ENCODE measurements around the gene FEM1B.

FEM1B gene

DNA sequence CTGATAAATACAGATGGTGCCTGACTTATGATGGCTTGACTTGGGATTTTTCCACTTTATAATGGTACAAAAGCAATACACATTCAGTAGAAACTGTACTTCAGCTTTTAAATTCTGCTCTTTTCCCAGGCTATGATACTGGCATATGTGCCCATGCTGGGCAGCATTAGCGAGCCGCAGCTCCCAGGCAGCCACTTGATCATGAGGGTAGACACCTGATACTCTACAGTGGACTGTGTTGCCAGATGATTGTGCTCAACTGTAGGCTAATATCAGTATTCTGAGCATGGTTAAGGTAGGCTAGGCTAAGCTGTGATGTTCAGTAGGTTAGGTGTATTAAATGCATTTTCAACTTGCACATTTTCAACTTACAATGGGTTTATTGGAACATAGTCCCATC, 17.7 kb upstream of the FEM1B start:
- no peak for DNase-seq (ENCODE audit: low spot score)

DNA sequence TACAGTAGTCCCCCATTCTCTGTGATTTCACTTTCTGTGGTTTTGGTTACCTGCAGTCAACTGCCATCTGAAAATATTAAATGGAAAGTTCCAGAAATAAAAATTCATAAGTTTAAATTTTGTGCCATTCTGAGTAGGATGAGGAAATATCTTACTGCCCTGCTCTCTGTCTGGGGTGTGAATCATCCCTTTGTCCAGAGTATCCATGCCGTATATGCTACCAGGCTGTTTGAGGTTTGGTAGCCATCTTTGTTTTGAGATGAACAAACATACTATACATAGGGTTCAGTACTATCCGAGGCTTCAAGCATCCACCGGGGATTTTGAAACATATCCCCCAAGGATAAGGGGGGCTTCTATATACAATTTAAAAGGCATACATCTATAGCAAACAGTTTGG, 16.3 kb upstream of the FEM1B start:
- no peak for DNase-seq (ENCODE audit: low spot score)

DNA sequence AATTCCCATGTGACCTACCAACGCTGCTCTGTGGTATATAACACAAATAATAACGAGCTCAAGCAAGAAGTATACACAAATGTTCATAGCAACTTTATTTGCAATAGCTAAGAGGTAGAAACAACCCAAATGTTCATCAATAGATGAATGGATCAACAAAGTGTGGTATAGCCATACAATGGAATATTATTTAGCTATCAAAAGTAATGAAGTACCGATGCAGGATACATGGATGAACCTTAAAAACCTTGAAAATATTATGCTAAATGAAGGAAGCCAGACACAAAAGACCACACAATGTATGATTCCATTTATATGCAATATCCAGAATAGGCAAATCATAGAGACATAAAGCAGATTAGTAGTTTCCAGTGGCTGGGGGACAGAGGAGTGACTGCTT, 15.6 kb upstream of the FEM1B start:
- no peak for DNase-seq (ENCODE audit: low spot score)

DNA sequence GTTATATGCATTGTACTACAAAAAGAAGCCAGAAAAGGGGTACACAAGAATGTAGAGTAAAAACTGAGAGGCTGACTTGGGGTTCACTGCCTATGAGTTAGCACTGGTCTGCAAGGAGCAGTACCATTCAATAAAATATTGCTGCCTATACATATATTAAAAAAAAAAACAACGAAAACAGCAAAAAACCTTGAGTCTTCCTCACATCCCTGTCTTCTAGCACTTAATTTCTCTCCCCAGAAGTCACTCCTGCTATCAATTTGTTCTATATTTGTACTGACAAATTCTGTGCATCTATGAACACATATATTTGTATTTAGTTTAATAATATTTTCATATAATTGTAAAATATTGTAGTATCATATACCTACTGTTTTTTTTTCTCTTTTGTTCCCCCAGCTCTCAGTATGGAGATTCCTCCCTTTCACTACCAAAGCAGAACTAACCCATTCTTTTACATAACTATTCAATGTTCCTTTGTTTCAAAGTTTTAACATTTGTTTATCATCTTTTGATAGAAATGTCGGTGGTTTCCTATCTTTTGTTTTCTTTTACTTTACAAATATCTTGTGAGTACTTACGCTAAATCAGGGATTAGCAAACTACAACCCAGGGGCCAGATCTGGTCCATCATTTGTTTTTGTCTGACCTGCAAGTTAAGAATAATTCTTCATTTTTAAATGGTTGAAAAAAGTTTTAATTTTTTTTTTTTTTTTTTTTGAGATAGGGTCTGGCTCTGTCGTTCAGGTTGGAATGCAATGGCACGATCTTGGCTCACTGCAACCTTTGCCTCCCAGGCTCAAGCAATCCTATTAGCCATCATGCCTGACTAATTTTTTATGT, 14.8 kb upstream of the FEM1B start:
- no peak for DNase-seq (ENCODE audit: low spot score)

DNA sequence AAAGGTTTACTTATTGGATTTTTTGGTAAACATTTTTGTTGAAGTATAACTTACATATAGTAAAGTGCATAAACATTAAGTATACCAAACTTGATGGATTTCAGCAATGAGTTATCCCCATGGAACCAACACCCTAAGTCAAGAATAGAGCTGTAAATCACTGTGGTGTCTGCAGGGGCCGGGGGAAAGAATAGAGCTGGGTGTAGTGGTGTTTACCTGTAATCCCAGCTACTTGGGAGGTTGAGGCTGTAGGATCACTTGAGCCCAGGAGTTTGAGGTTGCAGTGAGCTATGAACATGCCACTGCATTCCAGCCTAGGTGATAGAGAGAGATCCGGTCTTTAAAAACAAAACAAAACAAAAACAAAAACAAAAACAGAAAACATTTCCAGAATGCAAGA, 13.3 kb upstream of the FEM1B start:
- DNase-seq (ENCODE audit: low spot score), result no peak

DNA sequence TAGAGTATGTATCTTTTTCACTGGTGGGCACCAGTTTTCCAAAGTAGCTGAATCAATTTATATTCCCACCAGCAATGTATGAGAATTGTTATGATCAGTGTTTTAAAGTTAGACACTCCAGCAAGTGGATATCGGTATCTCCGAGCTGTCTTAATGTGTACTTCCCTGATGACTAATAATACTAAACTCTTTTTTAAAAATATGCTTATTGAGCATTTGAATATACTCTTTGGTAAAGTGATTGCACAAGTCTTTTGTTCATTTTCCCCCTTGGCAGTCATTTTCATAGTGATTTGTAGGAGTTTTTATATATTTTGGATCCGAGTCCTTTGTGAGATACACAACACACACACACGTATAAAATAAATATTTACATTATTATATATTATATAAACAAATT, 12.5 kb upstream of the FEM1B start:
- no peak for DNase-seq (ENCODE audit: low spot score)

DNA sequence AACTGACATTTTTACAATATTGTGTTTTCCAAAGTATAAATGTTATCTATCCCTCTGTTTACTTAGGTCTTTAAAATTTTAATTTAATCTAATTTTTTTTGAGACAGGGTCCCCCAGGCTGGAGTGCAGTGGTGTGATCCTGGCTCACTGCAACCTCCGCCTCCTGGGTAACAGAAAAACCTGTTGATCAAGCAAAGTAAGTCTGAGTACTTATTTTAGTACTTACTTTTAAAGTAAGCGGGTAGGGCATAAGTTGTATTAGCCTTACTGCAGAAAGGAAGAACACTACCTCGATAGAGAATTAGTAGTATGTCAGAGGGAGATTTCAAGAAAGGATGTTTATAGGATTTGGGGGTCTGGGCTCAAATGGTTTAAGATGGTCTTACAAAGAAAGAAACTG, 11.9 kb upstream of the FEM1B start:
- no peak for DNase-seq (ENCODE audit: low spot score)

DNA sequence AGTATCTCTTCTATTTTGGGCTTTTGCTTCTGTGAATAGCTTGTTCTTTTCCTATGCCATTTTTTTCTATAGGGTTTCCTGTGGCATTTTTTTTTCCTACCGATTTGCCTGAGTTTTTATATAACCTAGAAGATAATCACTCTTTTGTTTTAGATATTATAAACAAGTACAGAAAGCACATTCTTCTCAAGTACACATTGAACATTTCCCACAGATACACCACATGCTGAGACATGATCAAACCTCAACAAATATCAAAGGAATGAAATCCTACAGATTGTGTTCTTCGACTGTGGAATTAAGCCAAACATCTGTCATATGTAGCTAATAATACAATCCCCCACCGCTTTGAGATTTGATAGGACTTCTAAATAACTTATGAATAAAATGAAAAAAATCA, 9.1 kb upstream of the FEM1B start:
- DNase-seq (ENCODE audit: low spot score), result peak; percentile 32

DNA sequence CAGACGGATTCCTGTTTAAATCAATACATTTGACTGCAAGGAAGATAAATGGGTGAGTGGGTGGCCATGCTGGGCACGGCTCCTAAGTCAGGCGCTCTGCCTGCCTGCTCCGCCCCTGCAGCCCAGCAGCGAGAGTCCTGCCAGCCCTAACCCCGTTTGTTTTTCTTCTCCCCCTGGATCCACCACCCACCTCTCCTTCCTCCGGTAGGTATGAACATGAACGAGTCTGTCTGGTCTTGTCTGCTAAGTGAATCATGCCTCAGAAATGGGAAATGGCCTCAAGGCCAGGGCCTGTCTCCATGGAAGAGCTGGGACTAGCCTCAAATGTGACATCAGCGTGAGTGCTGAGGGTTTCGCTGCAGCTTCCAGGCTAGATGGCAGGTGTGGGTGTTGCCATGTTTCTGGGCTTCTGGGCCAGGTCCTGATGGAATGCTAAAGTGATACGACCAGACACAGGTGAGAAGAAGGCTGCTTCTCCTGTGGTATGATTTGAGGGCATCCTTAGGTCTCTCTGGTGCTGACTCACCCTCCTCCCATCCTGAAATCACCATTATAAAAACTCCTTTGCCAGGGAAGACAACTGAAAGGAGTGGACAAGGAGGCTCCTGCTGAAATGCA, 5.6 kb upstream of the FEM1B start:
- DNase-seq (ENCODE audit: low spot score), result no peak

DNA sequence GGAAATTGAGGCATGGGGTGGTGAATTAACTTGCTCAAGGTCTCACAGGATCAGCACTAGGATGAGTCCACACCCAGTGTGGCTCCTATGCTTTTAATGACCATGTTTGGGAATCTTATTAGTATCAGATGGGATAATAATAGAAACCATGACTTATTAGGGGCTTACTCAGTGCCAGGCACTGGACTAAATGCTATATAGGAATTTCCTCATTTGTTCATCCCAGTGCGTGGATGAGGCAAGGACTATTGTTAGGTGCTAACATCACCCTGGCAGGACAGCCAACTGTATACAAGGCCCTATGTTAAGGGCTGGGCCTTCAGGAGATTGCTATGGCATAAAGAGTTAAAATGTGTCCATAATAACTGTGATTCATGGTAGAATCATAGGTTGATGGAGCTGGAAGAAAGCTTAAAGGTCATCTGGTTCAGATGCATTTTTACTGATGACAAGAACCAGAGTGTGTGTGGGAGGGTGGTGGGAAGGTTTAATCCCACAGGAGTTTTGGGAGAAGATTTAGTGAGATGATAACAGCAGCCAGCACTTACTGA, 4.7 kb upstream of the FEM1B start:
- DNase-seq (ENCODE audit: low spot score), result no peak

DNA sequence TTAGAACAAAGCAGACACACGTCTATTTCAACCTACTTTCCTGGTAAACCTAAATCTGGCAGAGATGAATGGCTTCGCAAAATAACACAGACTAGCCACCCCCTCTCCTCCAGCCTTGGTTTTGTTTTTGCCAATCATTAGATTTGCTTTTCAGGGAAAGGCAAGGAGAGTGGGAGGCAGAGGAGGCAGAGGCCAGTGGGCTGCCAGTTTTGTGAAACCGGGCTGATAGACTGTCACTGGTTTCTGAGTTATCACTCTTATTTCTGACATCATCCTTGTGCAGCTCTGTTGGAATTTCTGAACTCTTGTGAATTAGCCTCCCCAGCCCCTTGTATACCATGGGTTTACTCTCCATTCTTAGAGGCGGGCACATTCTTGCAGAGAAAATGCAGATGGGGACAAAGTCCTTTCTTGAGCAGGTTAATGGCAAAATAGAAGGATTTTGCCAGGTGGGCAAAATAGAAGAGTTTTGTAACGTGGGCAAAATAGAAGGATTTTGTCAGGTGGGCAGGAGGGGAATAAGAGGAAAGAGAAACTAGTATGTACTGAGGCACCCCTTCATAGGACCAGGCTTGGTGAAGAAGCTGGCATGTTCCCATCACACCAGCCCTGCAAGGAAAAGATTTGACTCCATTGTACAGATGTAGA, 3.2 kb upstream of the FEM1B start:
- DNase-seq (ENCODE audit: low spot score), result no peak

DNA sequence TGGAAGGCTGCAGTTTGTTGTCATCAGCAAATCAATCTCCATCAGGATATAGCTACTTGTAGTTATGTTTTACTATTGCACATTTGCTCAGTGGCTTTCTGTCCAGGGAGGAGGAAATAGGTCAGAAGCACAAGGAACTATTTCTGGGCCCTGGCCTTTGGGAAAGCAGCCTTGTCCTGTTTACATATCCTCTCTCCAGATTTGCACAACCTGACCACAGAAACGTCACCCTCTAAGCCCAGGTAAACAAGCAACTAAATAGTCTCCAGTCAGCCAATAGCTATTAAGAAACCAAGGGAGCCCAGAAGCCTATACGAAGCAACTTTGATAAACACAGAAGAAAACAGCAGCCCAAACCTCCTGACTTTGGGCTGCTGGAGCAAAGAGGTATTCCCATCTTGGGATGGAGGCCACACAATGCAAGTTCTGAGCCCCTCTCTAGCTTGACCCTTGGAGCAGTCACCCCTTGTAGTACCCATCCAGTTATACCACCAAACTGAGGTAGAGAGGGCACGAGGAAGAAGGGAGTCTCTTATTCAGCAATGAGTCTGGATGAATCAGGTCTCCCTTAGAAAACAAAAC, 2.3 kb upstream of the FEM1B start:
- no peak for DNase-seq (ENCODE audit: low spot score)

DNA sequence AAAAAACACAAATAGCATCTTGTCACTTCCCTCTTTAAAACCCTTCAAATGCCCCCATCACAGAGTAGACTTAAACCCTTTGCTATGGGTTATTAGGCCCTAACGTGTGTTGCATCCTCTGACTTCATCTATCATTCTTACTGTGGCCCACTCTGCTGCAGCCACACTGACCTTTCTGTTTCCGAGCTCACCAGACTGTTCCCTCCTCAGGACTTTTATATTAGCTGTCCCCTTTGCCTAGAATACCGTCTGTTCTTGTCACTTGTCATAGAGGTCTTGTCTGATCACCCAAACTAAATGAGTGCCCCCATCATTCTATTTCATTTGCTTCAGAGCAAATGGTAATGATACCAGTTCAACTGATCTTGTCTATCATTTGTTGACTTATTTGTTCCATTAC, 877 bp upstream of the FEM1B start:
- DNase-seq (ENCODE audit: low spot score), result no peak

DNA sequence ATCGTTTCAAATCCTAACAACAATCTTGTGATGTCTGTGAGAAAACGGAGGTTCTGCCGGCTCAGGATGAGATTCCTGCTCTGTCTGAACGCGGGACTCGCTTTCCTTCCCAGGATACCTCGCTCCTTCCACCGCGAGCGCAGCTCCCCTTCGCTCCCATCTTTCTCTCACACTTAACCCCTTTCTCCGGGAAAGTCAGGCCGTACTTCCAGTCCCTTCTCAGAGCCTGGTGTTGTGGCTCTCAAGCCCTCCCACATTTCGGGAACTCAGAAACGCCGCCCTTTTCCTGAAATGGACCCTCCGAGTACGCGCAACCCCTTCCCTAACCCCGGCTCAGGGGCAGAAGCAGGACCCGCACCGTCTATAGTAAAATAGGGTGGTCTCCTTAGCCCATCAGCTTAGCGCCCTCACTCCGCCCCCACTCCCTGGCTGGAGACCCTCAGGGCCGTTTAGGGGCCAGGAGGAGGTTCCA, 378 bp upstream of the FEM1B start:
- DNase-seq (ENCODE audit: low spot score), result no peak

DNA sequence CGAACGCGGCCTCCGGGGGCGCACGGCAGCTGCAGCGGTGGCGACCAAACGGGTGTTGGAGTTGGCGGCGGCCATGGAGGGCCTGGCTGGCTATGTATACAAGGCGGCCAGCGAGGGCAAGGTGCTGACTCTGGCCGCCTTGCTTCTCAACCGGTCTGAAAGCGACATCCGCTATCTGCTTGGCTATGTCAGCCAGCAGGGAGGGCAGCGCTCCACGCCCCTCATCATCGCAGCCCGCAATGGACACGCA, 725 bp downstream of the FEM1B start:
- DNase-seq (ENCODE audit: low spot score), result no peak

DNA sequence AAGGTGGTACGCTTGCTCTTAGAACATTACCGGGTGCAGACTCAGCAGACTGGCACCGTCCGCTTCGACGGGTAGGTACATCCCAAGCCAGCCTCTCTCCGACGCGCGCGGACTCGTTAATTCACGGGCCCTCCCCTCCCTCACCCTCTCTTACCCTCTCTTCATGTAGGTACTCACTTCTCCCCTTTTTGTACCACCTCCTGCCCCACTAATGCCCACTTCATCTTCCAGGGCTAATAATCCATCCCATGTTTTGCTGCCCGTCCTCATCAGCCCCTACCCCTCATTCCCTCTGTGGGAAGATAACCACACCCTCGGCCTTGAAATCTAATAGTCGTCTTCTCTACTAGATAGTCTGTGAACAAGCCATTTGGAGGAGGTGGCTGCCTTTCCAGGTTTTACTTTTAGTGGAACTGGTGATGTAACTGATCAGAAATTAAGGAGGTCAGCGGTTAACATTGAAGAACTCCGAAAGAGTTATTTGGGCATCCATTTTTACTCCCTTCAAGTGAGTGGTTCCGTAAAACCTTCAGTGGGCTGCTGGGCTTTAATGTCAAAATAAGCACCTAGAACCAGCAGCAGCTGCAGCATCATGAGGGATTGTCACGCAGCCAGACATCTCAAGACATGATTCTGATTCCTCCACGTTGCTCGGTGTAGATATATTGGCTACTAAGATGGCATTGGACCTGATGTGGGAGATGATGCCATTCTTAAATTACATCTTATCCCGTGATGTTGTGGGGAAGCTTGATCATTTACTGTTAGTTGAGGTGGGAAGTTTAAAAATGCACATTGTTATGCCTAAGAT, 1.3 kb downstream of the FEM1B start:
- DNase-seq (ENCODE audit: low spot score), result no peak

DNA sequence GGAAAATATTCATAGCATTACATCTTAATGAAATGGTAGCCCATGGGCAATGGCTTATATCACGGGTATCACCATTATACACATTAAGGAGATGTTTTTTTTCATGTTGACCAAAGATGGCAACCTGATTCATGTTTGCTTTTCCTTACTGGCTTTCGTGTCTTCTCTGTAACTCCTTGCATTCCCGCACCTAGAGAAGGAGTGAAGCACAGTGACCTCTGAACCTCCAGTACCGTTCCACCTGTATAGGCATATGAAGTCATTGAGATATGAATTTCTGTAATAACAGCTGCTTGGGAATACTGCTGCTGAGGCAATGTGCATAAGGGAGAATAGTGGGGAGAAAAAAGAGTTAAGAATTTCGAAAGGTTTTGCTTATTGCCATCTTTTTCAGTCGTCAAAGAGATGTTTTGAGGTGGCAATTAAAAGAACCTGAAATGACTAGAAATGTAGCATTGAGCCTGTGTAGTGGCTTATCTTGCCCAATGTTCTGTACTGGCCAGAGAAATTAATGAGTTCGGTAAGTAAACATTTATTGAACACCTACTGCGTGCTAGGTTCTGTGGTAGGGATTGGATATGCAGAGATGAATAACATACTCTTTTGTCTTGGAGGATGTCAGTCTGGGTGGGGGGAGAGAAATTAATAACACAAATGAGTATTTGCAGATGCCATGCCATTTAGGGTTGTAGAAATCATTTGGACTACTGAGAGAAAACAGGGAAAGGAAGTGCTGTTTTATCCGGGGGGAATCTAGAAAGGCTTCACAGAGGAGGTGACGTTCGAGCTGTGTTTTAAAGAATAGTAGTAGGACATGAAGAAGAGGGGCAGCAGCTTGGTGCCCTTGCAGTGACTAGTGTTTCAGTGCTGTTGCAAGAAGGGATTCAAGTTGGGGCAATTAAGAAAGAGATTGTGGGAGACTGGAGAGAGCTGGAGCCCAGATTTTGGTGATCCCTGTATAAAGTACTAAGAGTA, 2.5 kb downstream of the FEM1B start:
- DNase-seq (ENCODE audit: low spot score), result no peak

DNA sequence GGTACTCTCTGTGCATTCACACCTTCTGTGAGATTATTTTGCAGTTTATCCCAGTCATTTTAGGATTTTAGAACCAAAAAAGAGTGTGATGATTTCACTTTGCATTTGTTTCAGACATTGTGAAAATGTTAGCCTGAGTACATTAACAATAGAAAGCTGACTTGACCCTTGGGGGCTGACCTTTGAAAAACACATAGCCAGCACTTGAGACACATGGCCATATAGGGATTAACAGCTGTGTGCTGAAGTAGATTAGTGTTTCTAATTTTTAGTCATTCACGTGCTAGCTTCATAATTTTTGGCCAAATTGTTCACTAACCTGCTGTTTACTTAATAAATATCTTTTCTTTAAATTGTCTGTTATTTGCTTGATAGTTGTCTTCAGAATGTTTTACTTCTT, 3.5 kb downstream of the FEM1B start:
- DNase-seq (ENCODE audit: low spot score), result no peak

DNA sequence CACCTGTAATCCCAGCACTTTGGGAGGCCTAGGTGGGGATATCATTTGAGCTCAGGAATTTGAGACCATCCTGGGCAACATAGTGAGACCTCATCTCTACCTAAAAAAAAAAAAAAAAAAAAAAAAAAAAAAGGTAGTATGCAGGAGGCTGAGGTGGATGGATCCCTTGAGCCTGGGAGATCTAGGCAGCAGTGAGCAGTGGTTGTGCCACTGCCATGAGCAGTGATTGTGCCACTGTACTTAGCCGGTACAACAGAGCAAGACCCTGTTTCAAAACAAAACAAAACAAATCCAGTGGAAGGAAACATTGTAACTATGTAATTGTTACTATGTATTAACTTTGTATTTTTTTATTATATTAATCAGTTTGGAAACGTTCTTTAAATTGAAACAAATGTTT, 5.9 kb downstream of the FEM1B start:
- no peak for DNase-seq (ENCODE audit: low spot score)

DNA sequence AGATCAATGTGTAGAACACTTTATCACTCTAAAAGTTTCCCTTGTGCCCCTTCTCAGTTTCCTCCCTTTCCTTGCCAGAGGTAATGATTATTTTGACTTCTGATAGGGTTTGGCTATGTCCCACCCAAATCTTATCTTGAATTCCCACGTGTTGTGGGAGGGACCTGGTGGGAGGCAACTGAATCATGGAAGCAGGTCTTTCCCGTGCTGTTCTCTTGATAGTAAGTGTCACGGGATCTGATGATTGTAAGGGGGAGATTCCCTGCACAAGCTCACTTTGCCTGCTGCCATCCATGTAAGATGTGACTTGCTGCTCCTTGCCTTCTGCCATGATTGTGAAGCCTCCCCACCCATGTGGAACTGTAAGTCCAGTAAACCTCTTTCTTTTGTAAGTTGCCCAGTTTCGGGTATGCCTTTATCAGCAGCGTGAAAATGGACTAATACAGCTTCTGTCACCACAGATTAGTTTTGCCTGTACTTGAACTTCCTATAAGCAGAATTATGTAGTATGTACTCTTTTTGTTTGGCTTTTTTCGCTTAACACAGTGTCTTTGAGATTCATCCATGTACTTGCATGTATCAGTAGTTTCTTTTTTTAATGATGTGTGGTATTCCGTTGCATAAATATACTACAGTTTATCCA, 7.2 kb downstream of the FEM1B start:
- DNase-seq (ENCODE audit: low spot score), result no peak
